HG02938 (cell line): ENCODE data around the gene MRE11.
"Not testable (repeated sequence)": the region's sequence is repeated elsewhere in the genome, so short reads cannot be mapped to it uniquely, and the experiment has no call there.

Source experiments
- ATAC-seq: cut with Tn5 transposase; IDR thresholded peaks from one replicate; pipeline ENCODE4 v1.9.1; 2021; ENCODE audit warnings: mild to moderate bottlenecking, moderate library complexity; ENCODE audit not compliant: unreplicated experiment

Gene MRE11

GRCh38 chr11:94507485-94507884 lies 13.8 kb upstream of the MRE11 start:
- no peak for ATAC-seq

GRCh38 chr11:94506513-94506912 lies 12.9 kb upstream of the MRE11 start:
- not testable (repeated sequence) for ATAC-seq

GRCh38 chr11:94504689-94505293 lies 11.1 kb upstream of the MRE11 start:
- no peak for ATAC-seq

- ATAC-seq, result no peak
Measured at GRCh38 chr11:94501522-94501921, 7.9 kb upstream of the MRE11 start.

GRCh38 chr11:94500181-94500580 lies 6.5 kb upstream of the MRE11 start:
- no peak for ATAC-seq

- peak; percentile 61 for ATAC-seq
Measured at GRCh38 chr11:94494126-94494680, 559 bp upstream of the MRE11 start.

- ATAC-seq, result no peak
Measured at GRCh38 chr11:94486068-94486467, 7.6 kb downstream of the MRE11 start.

- ATAC-seq, result no peak
Measured at GRCh38 chr11:94481342-94481741, 12.3 kb downstream of the MRE11 start.

- ATAC-seq, result no peak
Measured at GRCh38 chr11:94477624-94478023, 16.0 kb downstream of the MRE11 start.

GRCh38 chr11:94472916-94473799 lies 20.5 kb downstream of the MRE11 start:
- ATAC-seq, result peak; percentile 66

- peak; percentile 94 for ATAC-seq
Measured at GRCh38 chr11:94469416-94469815, 24.2 kb downstream of the MRE11 start.

GRCh38 chr11:94459576-94459975 lies 34.1 kb downstream of the MRE11 start:
- ATAC-seq, result no peak

- no peak for ATAC-seq
Measured at GRCh38 chr11:94457118-94458029, 36.3 kb downstream of the MRE11 start.

- no peak for ATAC-seq
Measured at GRCh38 chr11:94455861-94456260, 37.8 kb downstream of the MRE11 start.

- no peak for ATAC-seq
Measured at GRCh38 chr11:94454301-94454700, 39.3 kb downstream of the MRE11 start.

- ATAC-seq, result no peak
Measured at GRCh38 chr11:94452988-94453387, 40.7 kb downstream of the MRE11 start.

- no peak for ATAC-seq
Measured at GRCh38 chr11:94450048-94450447, 43.6 kb downstream of the MRE11 start.

GRCh38 chr11:94449437-94449836 lies 44.2 kb downstream of the MRE11 start:
- ATAC-seq, result no peak

GRCh38 chr11:94449029-94449428 lies 44.6 kb downstream of the MRE11 start:
- ATAC-seq, result no peak

GRCh38 chr11:94447149-94447548 lies 46.5 kb downstream of the MRE11 start:
- no peak for ATAC-seq

- ATAC-seq, result no peak
Measured at GRCh38 chr11:94445641-94446040, 48.0 kb downstream of the MRE11 start.
